ENCODE measurements around the gene NOCT. TPM values are rescaled to one million over a fixed set of nuclear protein-coding genes. Genes with fewer than 3 reads are reported as not detected.

Gene NOCT
- total and polyA plus RNA-seq, 2 of the 8 experiments (the other 6 are each of a cell fraction or from before 2014, with no cell fraction given) = 10.4 to 45.5 TPM

GRCh38 chr4:138975225-138975624 is 40.4 kb upstream of the NOCT start (continued):
- TF ChIP-seq E2F6 (IDR thresholded peaks at IDR 0.05) (no peak), JUN (IDR thresholded peaks at IDR 0.05; ENCODE audit: low read depth, low read length) (no peak), BACH1 (IDR thresholded peaks at IDR 0.05; ENCODE audit: low read length) (no peak), YY1 (IDR thresholded peaks at IDR 0.05; ENCODE audit: low read depth, low read length) (no peak), GTF2F1 (IDR thresholded peaks at IDR 0.05; ENCODE audit: borderline replicate concordance, low read depth, low read length) (no peak), BRCA1 (IDR thresholded peaks at IDR 0.05; ENCODE audit: low read depth, low read length) (no peak), SUZ12 (IDR thresholded peaks at IDR 0.05; ENCODE audit: low read length) (no peak), EGR1 (IDR thresholded peaks at IDR 0.05; ENCODE audit: borderline replicate concordance, low read depth, low read length) (no peak), POLR2A (IDR thresholded peaks at IDR 0.05; ENCODE audit: control extremely low read depth in 1 of 2, low read depth in 2 of 2, low read length in 2 of 2) (no peak), KDM5A (IDR thresholded peaks at IDR 0.05; ENCODE audit: low read length) (no peak), SP4 (IDR thresholded peaks at IDR 0.05; ENCODE audit: low read length) (no peak), FOSL1 (IDR thresholded peaks at IDR 0.05; ENCODE audit: insufficient read depth, low read depth, low read length) (no peak), RFX5 (IDR thresholded peaks at IDR 0.05; ENCODE audit: borderline replicate concordance, low read depth, low read length) (no peak), USF2 (IDR thresholded peaks at IDR 0.05; ENCODE audit: low read length) (no peak)

All from H1 (cell line).